ENCODE data around the gene NKX2-1.

DNA sequence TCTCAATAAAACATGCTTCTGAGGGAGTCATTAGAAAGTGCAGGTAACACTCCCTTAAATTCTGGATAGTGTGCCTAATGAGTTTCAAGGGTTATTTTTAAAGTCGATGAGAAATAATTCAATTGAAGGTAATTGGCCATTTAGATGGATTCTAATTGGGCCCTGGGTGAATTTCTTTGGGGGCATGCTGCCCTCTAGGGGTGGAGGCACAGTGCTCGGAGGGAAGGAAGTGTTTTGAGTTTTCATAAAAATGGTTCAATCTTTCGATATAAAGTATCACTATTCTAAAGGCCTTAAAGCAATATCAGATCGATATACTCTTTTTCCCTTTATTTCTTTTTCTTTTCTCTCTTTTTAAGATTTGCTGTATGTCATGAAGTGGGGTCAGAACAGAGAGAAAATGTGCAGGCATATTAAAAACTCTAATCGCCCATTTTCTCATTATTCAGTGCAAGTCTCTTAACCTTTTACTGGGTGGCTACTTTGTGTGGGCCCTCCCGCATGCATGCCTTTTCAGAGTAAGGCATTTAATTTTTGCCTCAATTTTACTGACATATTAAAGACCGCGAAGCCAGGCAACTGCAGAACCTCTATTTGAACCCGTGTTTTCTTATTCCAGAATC lies 36.9 kb upstream of the NKX2-1 start:
- no peak for TF ChIP-seq POLR2A (IDR thresholded peaks at IDR 0.05)
- TF ChIP-seq, protein P1, sequence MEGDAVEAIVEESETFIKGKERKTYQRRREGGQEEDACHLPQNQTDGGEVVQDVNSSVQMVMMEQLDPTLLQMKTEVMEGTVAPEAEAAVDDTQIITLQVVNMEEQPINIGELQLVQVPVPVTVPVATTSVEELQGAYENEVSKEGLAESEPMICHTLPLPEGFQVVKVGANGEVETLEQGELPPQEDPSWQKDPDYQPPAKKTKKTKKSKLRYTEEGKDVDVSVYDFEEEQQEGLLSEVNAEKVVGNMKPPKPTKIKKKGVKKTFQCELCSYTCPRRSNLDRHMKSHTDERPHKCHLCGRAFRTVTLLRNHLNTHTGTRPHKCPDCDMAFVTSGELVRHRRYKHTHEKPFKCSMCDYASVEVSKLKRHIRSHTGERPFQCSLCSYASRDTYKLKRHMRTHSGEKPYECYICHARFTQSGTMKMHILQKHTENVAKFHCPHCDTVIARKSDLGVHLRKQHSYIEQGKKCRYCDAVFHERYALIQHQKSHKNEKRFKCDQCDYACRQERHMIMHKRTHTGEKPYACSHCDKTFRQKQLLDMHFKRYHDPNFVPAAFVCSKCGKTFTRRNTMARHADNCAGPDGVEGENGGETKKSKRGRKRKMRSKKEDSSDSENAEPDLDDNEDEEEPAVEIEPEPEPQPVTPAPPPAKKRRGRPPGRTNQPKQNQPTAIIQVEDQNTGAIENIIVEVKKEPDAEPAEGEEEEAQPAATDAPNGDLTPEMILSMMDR (IDR thresholded peaks at IDR 0.05), result peak; percentile 26 to 70 (median 45)

All from adrenal gland (tissue), 5 donors.